ENCODE data around the gene SENP2.
A peak's percentile ranks its signal among the peaks of the same experiment; 100 is the strongest.
"Not testable (repeated sequence)": the region's sequence is repeated elsewhere in the genome, so short reads cannot be mapped to it uniquely, and the experiment has no call there.

The SENP2 gene

GRCh38 chr3:185631508-185632206 lies 45.6 kb downstream of the SENP2 start:
- no peak overlapping the region for H3K4me3 ChIP-seq (ENCODE audit: low read length)
- H3K23ac ChIP-seq (ENCODE audit: low read length) = no peak overlapping the region
- H3K4me2 ChIP-seq (ENCODE audit: low read length) = no peak overlapping the region
- no peak overlapping the region for H3K56ac ChIP-seq (ENCODE audit: low read length)
- no peaks in the 10 kb centered on the region for H3K79me2 ChIP-seq (ENCODE audit: control insufficient read depth, insufficient read depth, low read length)
- no peak overlapping the region for H4K5ac ChIP-seq (ENCODE audit: low read length)
- no peak overlapping the region for H4K8ac ChIP-seq (ENCODE audit: low read depth, low read length)
- no peak overlapping the region for H3K18ac ChIP-seq (ENCODE audit: low read length)
- H2BK120ac ChIP-seq (ENCODE audit: low read depth, low read length) = no peak overlapping the region
- no peak overlapping the region for H3K27ac ChIP-seq (ENCODE audit: low read depth, low read length)
- no CpG with 5 or more reads among the region's 7 CpGs for WGBS (ENCODE audit: extremely low coverage, insufficient coverage, low lambda C conversion rate)
- H2BK5ac ChIP-seq (ENCODE audit: low read length) = no peak overlapping the region
- H3K9ac ChIP-seq (ENCODE audit: low read length) = no peak overlapping the region
- DNase-seq = peak; percentile 21
- H2AK5ac ChIP-seq (ENCODE audit: low read length) = no peak overlapping the region
- no peaks in the 10 kb centered on the region for H3K79me1 ChIP-seq (ENCODE audit: low read length)
- H3K36me3 ChIP-seq (ENCODE audit: control insufficient read depth, insufficient read depth, low read length) = no peaks in the 10 kb centered on the region
- H3K4me1 ChIP-seq (ENCODE audit: control insufficient read depth, low read depth, low read length) = no peaks in the 10 kb centered on the region
- H3K27me3 ChIP-seq (ENCODE audit: insufficient read depth, low read length, poor library complexity) = no peaks in the 10 kb centered on the region
- H2BK15ac ChIP-seq (replicated peaks; ENCODE audit: low read depth) = no peak overlapping the region
- no peak overlapping the region for H3K4ac ChIP-seq (ENCODE audit: low read depth, low read length)

GRCh38 chr3:185632996-185633395 lies 46.9 kb downstream of the SENP2 start:
- Histone ChIP-seq H3K27ac (ENCODE audit: low read depth, low read length) (no peak overlapping the region), H3K27me3 (ENCODE audit: insufficient read depth, low read length, poor library complexity) (no peaks in the 10 kb centered on the region), H3K18ac (ENCODE audit: low read length) (no peak overlapping the region), H2BK15ac (replicated peaks; ENCODE audit: low read depth) (no peak overlapping the region), H3K56ac (ENCODE audit: low read length) (no peak overlapping the region), H2BK5ac (ENCODE audit: low read length) (no peak overlapping the region), H3K23ac (ENCODE audit: low read length) (no peak overlapping the region), H3K9ac (ENCODE audit: low read length) (no peak overlapping the region), H2AK5ac (ENCODE audit: low read length) (no peak overlapping the region), H3K4me3 (ENCODE audit: low read length) (no peak overlapping the region), H3K4me2 (ENCODE audit: low read length) (no peak overlapping the region), H4K8ac (ENCODE audit: low read depth, low read length) (no peak overlapping the region), H2BK120ac (ENCODE audit: low read depth, low read length) (no peak overlapping the region), H3K36me3 (ENCODE audit: control insufficient read depth, insufficient read depth, low read length) (no peaks in the 10 kb centered on the region), H4K5ac (ENCODE audit: low read length) (no peak overlapping the region), H3K79me1 (ENCODE audit: low read length) (no peaks in the 10 kb centered on the region), H3K4me1 (ENCODE audit: control insufficient read depth, low read depth, low read length) (no peaks in the 10 kb centered on the region), H3K79me2 (ENCODE audit: control insufficient read depth, insufficient read depth, low read length) (no peaks in the 10 kb centered on the region), H3K4ac (ENCODE audit: low read depth, low read length) (no peak overlapping the region)
- no peak for DNase-seq
- no CpG with 5 or more reads among the region's 4 CpGs for WGBS (ENCODE audit: extremely low coverage, insufficient coverage, low lambda C conversion rate)

DNA sequence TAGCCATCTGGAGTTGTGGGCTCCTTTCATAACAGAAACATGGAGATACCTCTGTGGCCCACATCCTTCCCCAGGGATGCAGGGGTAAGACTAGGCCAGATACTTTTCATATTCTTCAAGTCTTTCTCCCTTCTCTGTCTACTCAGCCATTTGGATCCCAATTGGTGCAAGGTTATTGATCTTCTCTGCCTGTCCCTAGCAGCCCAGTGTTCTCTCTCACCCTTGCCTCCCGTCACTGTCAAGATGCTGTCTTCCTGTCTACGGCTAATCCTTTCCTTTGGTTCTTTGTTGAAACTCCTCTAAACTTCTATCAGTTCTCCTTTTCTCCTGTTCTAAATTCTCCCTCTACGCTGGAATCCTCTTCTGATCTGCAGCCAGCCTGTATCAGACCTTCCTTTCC lies 51.3 kb downstream of the SENP2 start:
- no peak overlapping the region for H2AK5ac ChIP-seq (ENCODE audit: low read length)
- H3K23ac ChIP-seq (ENCODE audit: low read length) = no peak overlapping the region
- no peaks in the 10 kb centered on the region for H3K36me3 ChIP-seq (ENCODE audit: control insufficient read depth, insufficient read depth, low read length)
- H3K4me3 ChIP-seq (ENCODE audit: low read length) = no peak overlapping the region
- H4K5ac ChIP-seq (ENCODE audit: low read length) = no peak overlapping the region
- WGBS (ENCODE audit: extremely low coverage, insufficient coverage, low lambda C conversion rate) = no CpG with 5 or more reads among the region's 3 CpGs
- H3K9ac ChIP-seq (ENCODE audit: low read length) = no peak overlapping the region
- no peak overlapping the region for H2BK120ac ChIP-seq (ENCODE audit: low read depth, low read length)
- no peaks in the 10 kb centered on the region for H3K79me1 ChIP-seq (ENCODE audit: low read length)
- H3K56ac ChIP-seq (ENCODE audit: low read length) = no peak overlapping the region
- H3K27me3 ChIP-seq (ENCODE audit: insufficient read depth, low read length, poor library complexity) = no peaks in the 10 kb centered on the region
- H3K18ac ChIP-seq (ENCODE audit: low read length) = no peak overlapping the region
- no peak overlapping the region for H3K4me2 ChIP-seq (ENCODE audit: low read length)
- no peak overlapping the region for H2BK15ac ChIP-seq (replicated peaks; ENCODE audit: low read depth)
- H4K8ac ChIP-seq (ENCODE audit: low read depth, low read length) = no peak overlapping the region
- H3K4ac ChIP-seq (ENCODE audit: low read depth, low read length) = no peak overlapping the region
- H3K27ac ChIP-seq (ENCODE audit: low read depth, low read length) = no peak overlapping the region
- DNase-seq = no peak
- H3K4me1 ChIP-seq (ENCODE audit: control insufficient read depth, low read depth, low read length) = no peaks in the 10 kb centered on the region
- H3K79me2 ChIP-seq (ENCODE audit: control insufficient read depth, insufficient read depth, low read length) = no peaks in the 10 kb centered on the region
- no peak overlapping the region for H2BK5ac ChIP-seq (ENCODE audit: low read length)

DNA sequence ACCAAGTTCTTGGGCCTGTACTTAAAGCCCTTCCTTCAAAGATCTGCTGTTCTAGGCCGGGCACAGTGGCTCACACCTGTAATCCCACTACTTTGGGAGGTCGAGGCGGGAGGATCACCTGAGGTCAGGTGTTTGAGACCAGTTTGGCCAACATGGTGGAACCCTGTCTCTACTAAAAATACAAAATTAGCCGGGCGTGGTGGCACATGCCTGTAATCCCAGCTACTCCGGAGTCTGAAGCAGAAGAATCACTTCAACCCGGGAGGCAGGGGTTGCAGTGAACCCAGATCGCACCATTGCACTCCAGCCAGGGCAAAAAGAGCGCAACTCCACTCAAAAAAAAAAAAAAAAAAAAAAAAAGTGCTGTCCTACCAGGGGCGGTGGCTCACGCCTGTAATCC lies 52.6 kb downstream of the SENP2 start:
- H3K4me3 ChIP-seq (ENCODE audit: low read length); H3K79me1 ChIP-seq (ENCODE audit: low read length); H3K23ac ChIP-seq (ENCODE audit: low read length); H4K5ac ChIP-seq (ENCODE audit: low read length); H3K27ac ChIP-seq (ENCODE audit: low read depth, low read length); H3K36me3 ChIP-seq (ENCODE audit: control insufficient read depth, insufficient read depth, low read length); H2BK120ac ChIP-seq (ENCODE audit: low read depth, low read length); H3K4ac ChIP-seq (ENCODE audit: low read depth, low read length); DNase-seq; H3K18ac ChIP-seq (ENCODE audit: low read length); H2BK15ac ChIP-seq (replicated peaks; ENCODE audit: low read depth); H2AK5ac ChIP-seq (ENCODE audit: low read length); H3K4me1 ChIP-seq (ENCODE audit: control insufficient read depth, low read depth, low read length); H2BK5ac ChIP-seq (ENCODE audit: low read length); H4K8ac ChIP-seq (ENCODE audit: low read depth, low read length); H3K9ac ChIP-seq (ENCODE audit: low read length); H3K4me2 ChIP-seq (ENCODE audit: low read length); H3K56ac ChIP-seq (ENCODE audit: low read length); H3K27me3 ChIP-seq (ENCODE audit: insufficient read depth, low read length, poor library complexity); H3K79me2 ChIP-seq (ENCODE audit: control insufficient read depth, insufficient read depth, low read length): not testable (repeated sequence)
- WGBS (ENCODE audit: extremely low coverage, insufficient coverage, low lambda C conversion rate) = no CpG with 5 or more reads among the region's 11 CpGs

DNA sequence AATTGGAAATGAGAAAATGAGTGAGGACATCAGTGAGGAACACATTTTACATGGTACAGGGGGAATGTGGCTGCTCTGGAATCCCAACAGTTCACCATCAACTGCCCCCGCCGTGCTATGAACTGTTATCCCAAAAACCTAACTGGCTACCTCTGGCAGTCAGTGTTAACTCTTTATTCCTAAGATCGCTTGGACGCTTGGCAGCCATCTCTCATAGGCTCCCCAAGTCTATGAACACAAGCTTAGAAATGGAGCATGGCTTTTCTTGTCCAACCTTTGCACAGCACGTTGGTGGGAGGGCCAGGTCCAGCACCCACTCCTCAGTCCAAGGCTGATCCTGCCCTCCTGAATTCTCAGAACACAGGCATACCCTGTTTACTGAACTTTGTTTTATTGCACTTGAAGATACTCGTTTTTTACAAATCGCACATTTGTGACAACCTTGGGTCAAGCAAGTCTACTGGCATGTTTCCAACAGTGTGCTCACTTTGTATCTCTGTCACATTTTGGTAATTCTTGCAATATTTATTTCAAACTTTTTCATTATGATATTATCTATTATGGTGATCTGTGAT lies 53.6 kb downstream of the SENP2 start:
- DNase-seq = no peak
- Histone ChIP-seq H2AK5ac (ENCODE audit: low read length) (no peak overlapping the region), H3K4ac (ENCODE audit: low read depth, low read length) (no peak overlapping the region), H3K4me2 (ENCODE audit: low read length) (no peak overlapping the region), H3K79me1 (ENCODE audit: low read length) (no peaks in the 10 kb centered on the region), H2BK5ac (ENCODE audit: low read length) (no peak overlapping the region), H3K27me3 (ENCODE audit: insufficient read depth, low read length, poor library complexity) (no peaks in the 10 kb centered on the region), H3K9ac (ENCODE audit: low read length) (no peak overlapping the region), H2BK120ac (ENCODE audit: low read depth, low read length) (no peak overlapping the region), H3K79me2 (ENCODE audit: control insufficient read depth, insufficient read depth, low read length) (no peaks in the 10 kb centered on the region), H3K18ac (ENCODE audit: low read length) (no peak overlapping the region), H3K56ac (ENCODE audit: low read length) (no peak overlapping the region), H2BK15ac (replicated peaks; ENCODE audit: low read depth) (no peak overlapping the region), H4K8ac (ENCODE audit: low read depth, low read length) (no peak overlapping the region), H4K5ac (ENCODE audit: low read length) (no peak overlapping the region), H3K23ac (ENCODE audit: low read length) (no peak overlapping the region), H3K4me1 (ENCODE audit: control insufficient read depth, low read depth, low read length) (no peaks in the 10 kb centered on the region), H3K4me3 (ENCODE audit: low read length) (no peak overlapping the region), H3K27ac (ENCODE audit: low read depth, low read length) (no peak overlapping the region), H3K36me3 (ENCODE audit: control insufficient read depth, insufficient read depth, low read length) (no peaks in the 10 kb centered on the region)
- WGBS (ENCODE audit: extremely low coverage, insufficient coverage, low lambda C conversion rate) = no CpG with 5 or more reads among the region's 7 CpGs

- Histone ChIP-seq H2BK15ac (replicated peaks; ENCODE audit: low read depth) (no peak overlapping the region), H3K56ac (ENCODE audit: low read length) (no peak overlapping the region), H3K4me1 (ENCODE audit: control insufficient read depth, low read depth, low read length) (no peaks in the 10 kb centered on the region), H2AK5ac (ENCODE audit: low read length) (no peak overlapping the region), H3K18ac (ENCODE audit: low read length) (no peak overlapping the region), H4K8ac (ENCODE audit: low read depth, low read length) (no peak overlapping the region), H3K23ac (ENCODE audit: low read length) (no peak overlapping the region), H4K5ac (ENCODE audit: low read length) (no peak overlapping the region), H3K4ac (ENCODE audit: low read depth, low read length) (no peak overlapping the region), H3K27me3 (ENCODE audit: insufficient read depth, low read length, poor library complexity) (no peaks in the 10 kb centered on the region), H3K79me2 (ENCODE audit: control insufficient read depth, insufficient read depth, low read length) (no peaks in the 10 kb centered on the region), H3K79me1 (ENCODE audit: low read length) (no peaks in the 10 kb centered on the region), H3K36me3 (ENCODE audit: control insufficient read depth, insufficient read depth, low read length) (no peaks in the 10 kb centered on the region), H3K4me3 (ENCODE audit: low read length) (no peak overlapping the region), H2BK120ac (ENCODE audit: low read depth, low read length) (no peak overlapping the region), H3K9ac (ENCODE audit: low read length) (no peak overlapping the region), H3K27ac (ENCODE audit: low read depth, low read length) (no peak overlapping the region), H3K4me2 (ENCODE audit: low read length) (no peak overlapping the region), H2BK5ac (ENCODE audit: low read length) (no peak overlapping the region)
- no peak for DNase-seq
- WGBS (ENCODE audit: extremely low coverage, insufficient coverage, low lambda C conversion rate) = no CpG with 5 or more reads among the region's 2 CpGs
Observed at GRCh38 chr3:185640308-185640707, 54.2 kb downstream of the SENP2 start.

Data from mesendoderm (in vitro differentiated cells).